Esophagus squamous epithelium (tissue), 5 donors: ENCODE data around the gene NUBPL. TPM values are rescaled to one million over a fixed set of nuclear protein-coding genes. Genes with fewer than 3 reads are reported as not detected.

Source experiments
- DNase-seq: peaks from one replicate; lab custom pipeline; 2025; lab: John Stamatoyannopoulos, UW
- H3K27ac ChIP-seq, 4 donors: fragments of 200-600 bp; sonication (generic); one replicate each; pipeline ENCODE4 v1.5.1; 2016 to 2019; ENCODE audit warnings: mild to moderate bottlenecking in 1 of 4
- H3K27me3 ChIP-seq, 4 donors: fragments of 200-600 bp; sonication (generic); 1 replicate in 3 of 4; 2 replicates in 1 of 4; pipeline versions ENCODE4 v1.5.1 to v1.6.0; 2017 to 2021; ENCODE audit warnings: antibody characterized with exemption in 1 of 4
- H3K36me3 ChIP-seq, 3 donors: fragments of 200-600 bp; sonication (generic); one replicate each; pipeline ENCODE4 v1.5.1; 2016 to 2019
- H3K4me1 ChIP-seq, 3 donors: fragments of 200-600 bp; sonication (generic); one replicate each; pipeline ENCODE4 v1.5.1; 2017 to 2019
- H3K4me3 ChIP-seq, 4 donors: fragments of 200-600 bp; sonication (generic); 1 replicate in 3 of 4; 2 replicates in 1 of 4; pipeline ENCODE4 v1.5.1; 2016 to 2019; ENCODE audit warnings: mild to moderate bottlenecking in 2 of 4, moderate library complexity in 1 of 4
- H3K9me3 ChIP-seq, 3 donors: fragments of 200-600 bp; sonication (generic); one replicate each; pipeline ENCODE4 v1.5.1; 2016 to 2019
- CTCF ChIP-seq, 6 experiments: fragments of 450-650 bp in 4 of 6; fragments of 200-600 bp in 2 of 6; sonication (generic) in 2 of 6; IDR thresholded peaks; one replicate each; pipeline ENCODE4 v1.5.1; 2016 to 2019; ENCODE audit warnings: antibody characterized with exemption in 6 of 6, mild to moderate bottlenecking in 4 of 6, moderate library complexity in 4 of 6
- POLR2A ChIP-seq, 4 donors: fragments of 450-650 bp; IDR thresholded peaks; one replicate each; pipeline ENCODE4 v1.6.1; 2017; ENCODE audit warnings: antibody characterized with exemption in 4 of 4, mild to moderate bottlenecking in 4 of 4, moderate library complexity in 3 of 4
- whole genome bisulfite sequencing, 2 donors: methylation state at CpG; one replicate each; pipeline ENCODE4 v1.1.5; 2018; 5-methylcytosine and 5-hydroxymethylcytosine counted together
- intact Hi-C: fragments of 100-400 bp; cut with DNase I; formaldehyde crosslinking; loops from one replicate; pipeline ENCODE4 v1.15.0; 2022
- total RNA-seq, 4 donors: library from RNA; depleted of rRNA; stranded (reverse); fragments of >200 nt; gene quantifications; one replicate each; pipeline ENCODE4 v1.1.0, GENCODE V29; 2016
- donor health status: DM: yes; HTN: yes; CAD: no.

The NUBPL gene
- total RNA-seq, 4 donors from 2014 or later = 2.9 to 8.4 (median 6.8) TPM

DNA sequence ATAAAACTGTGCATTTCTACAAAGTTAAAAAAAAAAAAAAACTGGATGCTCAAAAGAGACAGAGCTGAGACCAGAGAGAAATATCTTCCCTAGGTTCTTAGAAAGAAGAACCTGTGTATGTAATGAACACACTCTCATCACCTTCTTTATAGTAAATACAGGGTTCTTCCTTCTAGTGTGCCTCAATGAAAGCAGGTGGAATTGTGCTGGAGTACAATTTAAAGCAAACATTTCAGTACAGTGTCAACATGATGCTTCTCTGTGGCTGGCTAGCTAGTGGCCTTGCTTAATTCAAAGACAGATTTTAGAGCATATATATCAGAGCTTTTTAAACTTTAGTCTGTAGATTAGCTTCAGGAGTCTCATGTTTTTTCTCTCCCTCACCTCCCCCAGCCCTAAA lies 266.1 kb downstream of the NUBPL start:
- no peaks in the 10 kb centered on the region for H3K9me3 ChIP-seq
- TF ChIP-seq POLR2A (IDR thresholded peaks at IDR 0.05) (no peak), CTCF (IDR thresholded peaks at IDR 0.05) (no peak)
- intact Hi-C loops = no loop called here
- no peaks in the 10 kb centered on the region for H3K27me3 ChIP-seq
- H3K4me3 ChIP-seq = no peak overlapping the region
- peaks cover 0 to 9% (median 0%) of the 10 kb centered on the region in 3 donors for H3K4me1 ChIP-seq
- no peak for DNase-seq
- peaks cover 0 to 8% (median 0%) of the 10 kb centered on the region in 3 donors for H3K36me3 ChIP-seq
- no peak overlapping the region for H3K27ac ChIP-seq

DNA sequence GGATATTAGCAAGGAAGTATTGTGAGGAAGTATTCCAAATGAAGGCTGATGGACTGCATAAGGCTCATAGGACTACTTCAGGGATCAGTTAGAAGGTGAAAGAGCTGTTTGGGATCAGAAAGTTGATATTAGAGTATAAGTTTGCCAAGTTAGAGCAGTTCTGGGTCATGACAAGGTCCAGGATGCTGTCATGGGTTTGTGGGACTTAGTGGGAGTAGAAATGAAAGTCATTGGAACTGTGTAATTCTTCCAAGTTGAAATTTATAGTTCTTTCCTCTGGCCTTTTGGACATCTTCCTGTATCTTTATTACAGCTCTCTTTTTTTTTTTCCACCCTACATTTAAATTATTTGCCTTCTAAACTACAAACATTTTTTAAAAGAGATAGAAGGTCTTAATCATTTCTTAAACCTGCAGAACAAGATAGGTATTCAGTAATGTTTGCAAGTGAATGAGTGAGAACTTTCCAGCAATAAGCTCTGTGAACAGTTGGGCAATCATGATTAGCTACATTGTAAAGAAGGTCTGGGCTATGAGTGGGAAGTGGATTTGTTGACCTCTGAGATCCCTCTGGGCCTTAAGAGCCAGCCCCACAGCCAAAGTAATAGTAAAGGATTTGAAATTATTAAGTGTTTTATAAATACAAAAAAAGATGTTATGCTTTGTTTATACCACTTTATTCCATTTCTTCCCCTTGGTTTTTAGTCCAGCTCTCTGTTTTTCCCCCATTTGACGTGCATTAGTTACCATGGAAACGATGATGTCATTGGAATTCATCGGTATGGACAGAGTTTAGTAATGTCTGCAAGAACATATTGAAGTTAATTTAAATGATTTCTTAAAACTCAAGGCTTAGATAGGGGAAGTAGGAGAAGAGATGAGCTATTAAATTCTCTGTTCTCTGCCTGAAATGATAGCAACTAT lies 268.0 kb downstream of the NUBPL start:
- Histone ChIP-seq H3K36me3 (peaks cover 0 to 8% (median 0%) of the 10 kb centered on the region in 3 donors), H3K4me1 (peaks cover 0 to 9% (median 0%) of the 10 kb centered on the region in 3 donors), H3K27ac (no peak overlapping the region), H3K9me3 (no peaks in the 10 kb centered on the region), H3K4me3 (no peak overlapping the region), H3K27me3 (no peaks in the 10 kb centered on the region)
- DNase-seq = no peak
- TF ChIP-seq POLR2A (IDR thresholded peaks at IDR 0.05) = no peak
- no peak for TF ChIP-seq CTCF (IDR thresholded peaks at IDR 0.05)
- intact Hi-C loops = no loop called here
- WGBS, 2 donors = 66 to 69% methylated on average over 3 of the region's 3 CpGs

- H3K4me1 ChIP-seq = peaks cover 0 to 6% (median 0%) of the 10 kb centered on the region in 3 donors
- H3K27me3 ChIP-seq = no peaks in the 10 kb centered on the region
- H3K36me3 ChIP-seq = no peaks in the 10 kb centered on the region
- 31 to 40% methylated on average over 1 of the region's 1 CpG for WGBS, 2 donors
- no peak overlapping the region for H3K4me3 ChIP-seq
- intact Hi-C loops = no loop called here
- no peak for DNase-seq
- H3K9me3 ChIP-seq = no peaks in the 10 kb centered on the region
- no peak overlapping the region for H3K27ac ChIP-seq
- TF ChIP-seq CTCF (IDR thresholded peaks at IDR 0.05) (no peak), POLR2A (IDR thresholded peaks at IDR 0.05) (no peak)
Measured at GRCh38 chr14:31834616-31835015, 273.4 kb downstream of the NUBPL start.

GRCh38 chr14:31835049-31835448 lies 273.8 kb downstream of the NUBPL start:
- no peaks in the 10 kb centered on the region for H3K27me3 ChIP-seq
- no peak for TF ChIP-seq POLR2A (IDR thresholded peaks at IDR 0.05)
- no peak for TF ChIP-seq CTCF (IDR thresholded peaks at IDR 0.05)
- intact Hi-C loops = no loop called here
- H3K27ac ChIP-seq = no peak overlapping the region
- DNase-seq = no peak
- H3K4me1 ChIP-seq = peaks cover 0 to 6% (median 0%) of the 10 kb centered on the region in 3 donors
- H3K9me3 ChIP-seq = no peaks in the 10 kb centered on the region
- WGBS, 2 donors = 91% methylated on average over 2 of the region's 2 CpGs
- no peak overlapping the region for H3K4me3 ChIP-seq
- no peaks in the 10 kb centered on the region for H3K36me3 ChIP-seq

DNA sequence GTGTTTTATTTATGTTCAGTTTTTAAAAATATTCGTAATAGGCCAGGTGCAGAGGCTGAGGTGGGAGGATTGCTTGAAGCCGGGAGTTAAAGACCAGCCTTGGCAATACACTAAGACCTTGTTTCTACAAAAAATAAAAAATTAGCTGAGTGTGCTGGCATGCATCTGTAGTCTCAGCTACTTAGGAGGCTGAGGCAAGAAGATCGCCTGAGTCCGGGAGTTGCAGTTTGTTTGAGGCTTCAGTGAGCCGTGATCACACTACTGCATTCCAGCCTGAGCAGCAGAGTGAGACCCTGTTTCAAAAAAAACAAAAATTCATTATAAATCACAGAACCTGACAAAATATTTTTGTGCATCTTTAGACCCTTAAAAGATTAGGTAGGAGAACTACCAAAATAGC lies 275.8 kb downstream of the NUBPL start:
- intact Hi-C loops = no loop called here
- WGBS, 2 donors = 93 to 97% methylated on average over 5 of the region's 5 CpGs
- H3K27me3 ChIP-seq = no peaks in the 10 kb centered on the region
- no peak overlapping the region for H3K4me3 ChIP-seq
- TF ChIP-seq POLR2A (IDR thresholded peaks at IDR 0.05) (no peak), CTCF (IDR thresholded peaks at IDR 0.05) (no peak)
- H3K4me1 ChIP-seq = peaks cover 0 to 6% (median 0%) of the 10 kb centered on the region in 3 donors
- no peak for DNase-seq
- no peaks in the 10 kb centered on the region for H3K9me3 ChIP-seq
- no peak overlapping the region for H3K27ac ChIP-seq
- H3K36me3 ChIP-seq = no peaks in the 10 kb centered on the region
